ENCODE measurements around the gene VCL. TPM values are rescaled to one million over a fixed set of nuclear protein-coding genes. Genes with fewer than 3 reads are reported as not detected.
"Not testable (repeated sequence)": the region's sequence is repeated elsewhere in the genome, so short reads cannot be mapped to it uniquely, and the experiment has no call there.

Gene VCL
- total RNA-seq, 2 experiments from 2014 or later: 18.5 to 19.7 TPM

DNA sequence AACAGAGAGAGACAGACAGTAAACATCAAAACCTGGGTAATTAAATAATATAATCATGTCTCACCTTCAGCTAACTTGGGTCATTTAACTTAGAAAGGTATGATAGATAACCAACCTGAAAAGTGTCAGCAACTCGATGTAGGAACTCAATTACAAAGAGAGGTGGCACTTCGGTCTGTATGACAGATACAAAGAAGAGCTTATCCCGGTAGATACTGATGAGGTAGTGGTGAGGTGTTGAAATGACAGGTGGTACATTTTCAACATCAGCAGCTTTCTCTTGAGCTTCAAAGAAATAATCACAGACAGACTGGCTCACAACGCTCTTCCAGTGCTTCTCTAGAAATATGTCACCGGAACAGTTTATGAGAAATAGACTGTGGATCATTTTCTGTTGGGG, 140.1 kb downstream of the VCL start:
- no peaks in the 10 kb centered on the region for H3K4me1 ChIP-seq (ENCODE audit: insufficient read depth, low read length)
- H3K4me3 ChIP-seq (ENCODE audit: low read length): no peak overlapping the region
- no peaks in the 10 kb centered on the region for H3K9me3 Mint-ChIP-seq
- H3K9me3 ChIP-seq (ENCODE audit: control insufficient read depth in 1 of 2, insufficient read depth in 1 of 2, low read length in 2 of 2): peaks cover 0 to 3% of the 10 kb centered on the region in 2 experiments
- peaks cover 12% of the 10 kb centered on the region for H3K4me1 Mint-ChIP-seq (ENCODE audit: low read depth)
- H3K27ac ChIP-seq (ENCODE audit: low read depth in 1 of 2, low read length in 2 of 2): no peak overlapping the region
- CTCF ChIA-PET: interaction anchor here (0.6 to 1.4 kb wide), 4 partner anchors 13 to 179 kb away, joined by 3 to 4 read pairs (median 4); partner anchors contain the start of genes ADK and AP3M1
- H3K27ac Mint-ChIP-seq: no peak overlapping the region
- POLR2A ChIA-PET: interaction anchor here (0.9 to 1.7 kb wide), 2 partner anchors 10 to 13 kb away, joined by 3 to 8 read pairs; partner anchors contain the start of genes ADK and AP3M1
- DNase-seq (no peak), ATAC-seq (ENCODE audit: poor library complexity) (peak; percentile 64)
- TF ChIP-seq, protein P1, sequence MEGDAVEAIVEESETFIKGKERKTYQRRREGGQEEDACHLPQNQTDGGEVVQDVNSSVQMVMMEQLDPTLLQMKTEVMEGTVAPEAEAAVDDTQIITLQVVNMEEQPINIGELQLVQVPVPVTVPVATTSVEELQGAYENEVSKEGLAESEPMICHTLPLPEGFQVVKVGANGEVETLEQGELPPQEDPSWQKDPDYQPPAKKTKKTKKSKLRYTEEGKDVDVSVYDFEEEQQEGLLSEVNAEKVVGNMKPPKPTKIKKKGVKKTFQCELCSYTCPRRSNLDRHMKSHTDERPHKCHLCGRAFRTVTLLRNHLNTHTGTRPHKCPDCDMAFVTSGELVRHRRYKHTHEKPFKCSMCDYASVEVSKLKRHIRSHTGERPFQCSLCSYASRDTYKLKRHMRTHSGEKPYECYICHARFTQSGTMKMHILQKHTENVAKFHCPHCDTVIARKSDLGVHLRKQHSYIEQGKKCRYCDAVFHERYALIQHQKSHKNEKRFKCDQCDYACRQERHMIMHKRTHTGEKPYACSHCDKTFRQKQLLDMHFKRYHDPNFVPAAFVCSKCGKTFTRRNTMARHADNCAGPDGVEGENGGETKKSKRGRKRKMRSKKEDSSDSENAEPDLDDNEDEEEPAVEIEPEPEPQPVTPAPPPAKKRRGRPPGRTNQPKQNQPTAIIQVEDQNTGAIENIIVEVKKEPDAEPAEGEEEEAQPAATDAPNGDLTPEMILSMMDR (IDR thresholded peaks at IDR 0.05): no peak
- no peaks in the 10 kb centered on the region for H3K27me3 ChIP-seq (ENCODE audit: control insufficient read depth in 1 of 2, insufficient read depth in 2 of 2, low read length in 2 of 2)
- peaks cover 65% of the 10 kb centered on the region for H3K36me3 Mint-ChIP-seq (ENCODE audit: low read depth)
- H3K4me3 Mint-ChIP-seq: no peak overlapping the region
- H3K36me3 ChIP-seq (ENCODE audit: insufficient read depth, low read length): peaks cover 55% of the 10 kb centered on the region
- intact Hi-C loops (cut with DNase I, micrococcal nuclease): loop anchor here in 1 of 2 experiments (10.0 kb wide), 1 partner anchor 957 kb away; a partner anchor contains a TSS
- H3K27me3 Mint-ChIP-seq: no peaks in the 10 kb centered on the region

DNA sequence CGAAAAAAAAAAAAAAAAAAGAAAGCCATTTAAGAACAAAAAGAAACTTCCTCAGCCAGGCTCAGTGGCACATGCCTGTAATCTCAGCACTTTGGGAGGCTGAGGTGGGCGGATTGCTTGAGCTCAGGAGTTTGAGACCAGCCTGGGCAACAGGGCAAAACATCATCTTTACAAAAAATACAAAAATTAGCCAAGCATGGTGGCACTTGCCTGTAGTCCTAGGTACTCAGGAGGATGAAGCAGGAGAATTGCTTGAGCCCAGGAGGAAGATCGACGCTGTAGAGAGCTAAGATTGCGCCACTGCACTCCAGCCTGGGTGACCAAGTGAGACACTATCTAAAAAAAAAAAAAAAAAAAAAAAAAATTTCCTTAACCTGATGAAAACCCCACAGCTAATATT, 140.7 kb downstream of the VCL start:
- peaks cover 49% of the 10 kb centered on the region for H3K36me3 ChIP-seq (ENCODE audit: insufficient read depth, low read length)
- intact Hi-C loops (cut with DNase I, micrococcal nuclease): loop anchor here in 1 of 2 experiments (10.0 kb wide), 1 partner anchor 956 kb away; a partner anchor contains a TSS
- ChIA-PET CTCF (interaction anchor here (0.6 to 1.4 kb wide), 6 partner anchors 12 to 96 kb away, joined by 3 to 5 read pairs (median 4); partner anchors contain the start of genes ADK and AP3M1), POLR2A (interaction anchor here (1.7 kb wide), 1 partner anchor 12 kb away, joined by 8 read pairs; the partner anchor contains the start of genes ADK and AP3M1)
- Mint-ChIP-seq H3K36me3 (ENCODE audit: low read depth) (peaks cover 59% of the 10 kb centered on the region), H3K4me1 (ENCODE audit: low read depth) (peaks cover 12% of the 10 kb centered on the region)
- H3K4me3 ChIP-seq (ENCODE audit: low read length); ATAC-seq (ENCODE audit: poor library complexity); H3K9me3 ChIP-seq (ENCODE audit: control insufficient read depth in 1 of 2, insufficient read depth in 1 of 2, low read length in 2 of 2); DNase-seq; H3K4me3 Mint-ChIP-seq; H3K4me1 ChIP-seq (ENCODE audit: insufficient read depth, low read length); H3K9me3 Mint-ChIP-seq; H3K27ac Mint-ChIP-seq; H3K27me3 Mint-ChIP-seq; H3K27me3 ChIP-seq (ENCODE audit: control insufficient read depth in 1 of 2, insufficient read depth in 2 of 2, low read length in 2 of 2); H3K27ac ChIP-seq (ENCODE audit: low read depth in 1 of 2, low read length in 2 of 2): not testable (repeated sequence)

DNA sequence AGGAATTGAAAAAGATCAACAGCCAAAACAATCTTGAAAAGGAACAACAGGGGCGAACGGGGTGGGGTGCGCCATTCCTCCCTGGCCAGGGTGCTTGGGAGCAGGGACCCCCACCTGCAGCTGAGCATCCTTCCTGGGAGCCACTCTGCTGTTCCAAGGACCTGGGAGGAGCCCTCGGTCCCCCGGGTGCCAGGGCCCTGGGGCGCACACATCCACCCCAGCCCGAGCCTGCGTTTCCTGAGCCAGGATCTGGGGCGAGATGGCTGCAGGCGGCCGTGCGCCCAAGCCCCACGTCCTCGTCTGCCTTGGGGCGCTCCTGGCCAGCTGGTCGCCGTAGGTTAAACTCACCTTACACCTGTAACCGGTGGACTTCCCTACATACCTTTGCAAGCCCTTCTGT, 142.1 kb downstream of the VCL start:
- POLR2A ChIA-PET: no interaction called here
- Mint-ChIP-seq H3K4me1 (ENCODE audit: low read depth) (peaks cover 14% of the 10 kb centered on the region), H3K27ac (no peak overlapping the region), H3K4me3 (no peak overlapping the region), H3K27me3 (no peaks in the 10 kb centered on the region), H3K36me3 (ENCODE audit: low read depth) (peaks cover 50% of the 10 kb centered on the region), H3K9me3 (no peaks in the 10 kb centered on the region)
- DNase-seq: no peak
- CTCF ChIA-PET: no interaction called here
- no peaks in the 10 kb centered on the region for H3K27me3 ChIP-seq (ENCODE audit: control insufficient read depth in 1 of 2, insufficient read depth in 2 of 2, low read length in 2 of 2)
- H3K27ac ChIP-seq (ENCODE audit: low read depth in 1 of 2, low read length in 2 of 2): no peak overlapping the region
- peaks cover 40% of the 10 kb centered on the region for H3K36me3 ChIP-seq (ENCODE audit: insufficient read depth, low read length)
- H3K4me3 ChIP-seq (ENCODE audit: low read length): no peak overlapping the region
- H3K4me1 ChIP-seq (ENCODE audit: insufficient read depth, low read length): no peaks in the 10 kb centered on the region
- no peak for ATAC-seq (ENCODE audit: poor library complexity)
- TF ChIP-seq, protein P1 (IDR thresholded peaks at IDR 0.05): no peak
- intact Hi-C loops (cut with DNase I, micrococcal nuclease): loop anchor here in 1 of 2 experiments (10.0 kb wide), 1 partner anchor 955 kb away; a partner anchor contains a TSS
- peaks cover 0 to 3% of the 10 kb centered on the region in 2 experiments for H3K9me3 ChIP-seq (ENCODE audit: control insufficient read depth in 1 of 2, insufficient read depth in 1 of 2, low read length in 2 of 2)

DNA sequence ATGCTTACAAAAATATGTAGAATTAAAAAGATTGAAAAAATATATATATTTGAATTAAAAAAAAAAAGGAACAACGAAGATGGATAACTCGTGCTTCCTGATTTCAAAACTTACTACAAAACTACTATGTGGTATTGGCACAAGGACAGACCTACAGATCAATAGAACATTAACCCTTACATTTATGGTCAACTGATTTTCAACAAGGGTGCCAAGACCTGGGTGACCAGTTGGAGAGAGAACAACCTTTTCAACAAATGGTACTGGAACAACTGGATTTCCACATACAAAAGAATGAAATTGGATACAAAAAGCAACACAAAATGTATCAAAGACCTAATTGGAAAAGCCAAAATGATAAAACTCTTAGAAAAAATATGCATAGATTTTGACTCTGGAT, 142.6 kb downstream of the VCL start:
- no peaks in the 10 kb centered on the region for H3K9me3 Mint-ChIP-seq
- ATAC-seq (ENCODE audit: poor library complexity): no peak
- Histone ChIP-seq H3K4me1 (ENCODE audit: insufficient read depth, low read length) (no peaks in the 10 kb centered on the region), H3K27ac (ENCODE audit: low read depth in 1 of 2, low read length in 2 of 2) (no peak overlapping the region), H3K36me3 (ENCODE audit: insufficient read depth, low read length) (peaks cover 41% of the 10 kb centered on the region), H3K27me3 (ENCODE audit: control insufficient read depth in 1 of 2, insufficient read depth in 2 of 2, low read length in 2 of 2) (no peaks in the 10 kb centered on the region), H3K4me3 (ENCODE audit: low read length) (no peak overlapping the region), H3K9me3 (ENCODE audit: control insufficient read depth in 1 of 2, insufficient read depth in 1 of 2, low read length in 2 of 2) (peaks cover 0 to 3% of the 10 kb centered on the region in 2 experiments)
- H3K27ac Mint-ChIP-seq: peak overlapping the region; percentile 33
- TF ChIP-seq, protein P1 (IDR thresholded peaks at IDR 0.05): no peak
- intact Hi-C loops (cut with DNase I, micrococcal nuclease): no loop called here
- ChIA-PET POLR2A (no interaction called here), CTCF (no interaction called here)
- no peak for DNase-seq
- H3K4me3 Mint-ChIP-seq: no peak overlapping the region
- no peaks in the 10 kb centered on the region for H3K27me3 Mint-ChIP-seq
- peaks cover 50% of the 10 kb centered on the region for H3K36me3 Mint-ChIP-seq (ENCODE audit: low read depth)
- peaks cover 19% of the 10 kb centered on the region for H3K4me1 Mint-ChIP-seq (ENCODE audit: low read depth)

Measured in CD4-positive, alpha-beta T cell (primary cell).